ENCODE results near the gene TAS2R20.
"Not testable (repeated sequence)": the region's sequence is repeated elsewhere in the genome, so short reads cannot be mapped to it uniquely, and the experiment has no call there.

The TAS2R20 gene

GRCh38 chr12:10998204-10998603, at the start of gene TAS2R20:
Gene TAS2R20 (minus strand): TSS chr12:10998304. CDS start chr12:10997875, 429 bp downstream.
- no peak for DNase-seq

GRCh38 chr12:11041366-11041765, 43.3 kb upstream of the TAS2R20 start:
- not testable (repeated sequence) for DNase-seq

- no peak for DNase-seq
Measured at GRCh38 chr12:11040162-11040561, 42.1 kb upstream of the TAS2R20 start.

- DNase-seq: no peak
Measured at GRCh38 chr12:11039171-11039570, 41.1 kb upstream of the TAS2R20 start.

GRCh38 chr12:11033959-11034358, 35.9 kb upstream of the TAS2R20 start:
- DNase-seq: not testable (repeated sequence)

GRCh38 chr12:11031307-11031706, 33.2 kb upstream of the TAS2R20 start, which contains the start of gene TAS2R31:
Gene TAS2R31 (minus strand): TSS chr12:11031407. CDS start chr12:11031335, 72 bp downstream.
- DNase-seq: no peak

GRCh38 chr12:11026118-11026517, 28.0 kb upstream of the TAS2R20 start:
- DNase-seq: no peak

GRCh38 chr12:11023387-11023786, 25.3 kb upstream of the TAS2R20 start:
- no peak for DNase-seq

- DNase-seq: no peak
Measured at GRCh38 chr12:11022520-11022919, 24.4 kb upstream of the TAS2R20 start, which contains the start of gene TAS2R19. Gene TAS2R19 (minus strand): TSS chr12:11022620. CDS start chr12:11022571, 49 bp downstream.

- peak; percentile 72 for DNase-seq
Measured at GRCh38 chr12:11016937-11017336, 18.8 kb upstream of the TAS2R20 start.

GRCh38 chr12:11015775-11016430, 17.8 kb upstream of the TAS2R20 start:
- no peak for DNase-seq

- DNase-seq: no peak
Measured at GRCh38 chr12:11014234-11014633, 16.1 kb upstream of the TAS2R20 start.

GRCh38 chr12:11007608-11008007, 9.5 kb upstream of the TAS2R20 start:
- DNase-seq: no peak

- DNase-seq: no peak
Measured at GRCh38 chr12:10994307-10994706, 3.8 kb downstream of the TAS2R20 start.

GRCh38 chr12:10989107-10989506, 9.0 kb downstream of the TAS2R20 start:
- DNase-seq: no peak

- DNase-seq: no peak
Measured at GRCh38 chr12:10986812-10987211, 11.3 kb downstream of the TAS2R20 start, which contains the start of gene TAS2R50. Gene TAS2R50 (minus strand): TSS chr12:10986912. CDS start chr12:10986860, 52 bp downstream.

GRCh38 chr12:10982244-10982643, 15.9 kb downstream of the TAS2R20 start:
- DNase-seq: no peak

- DNase-seq: no peak
Measured at GRCh38 chr12:10974965-10975364, 23.1 kb downstream of the TAS2R20 start.

GRCh38 chr12:10968765-10969456, 29.2 kb downstream of the TAS2R20 start:
- DNase-seq: no peak

- DNase-seq: no peak
Measured at GRCh38 chr12:10967409-10967808, 30.7 kb downstream of the TAS2R20 start.

GRCh38 chr12:10966314-10966713, 31.8 kb downstream of the TAS2R20 start:
- no peak for DNase-seq

GRCh38 chr12:10965476-10965875, 32.6 kb downstream of the TAS2R20 start:
- DNase-seq: no peak

- DNase-seq: no peak
Measured at GRCh38 chr12:10960211-10960610, 37.9 kb downstream of the TAS2R20 start.

GRCh38 chr12:10959804-10960203, 38.3 kb downstream of the TAS2R20 start:
- DNase-seq: peak; percentile 64
